IMR-90 (cell line): ENCODE measurements around the gene KIF16B. TPM values are rescaled to one million over a fixed set of nuclear protein-coding genes. Genes with fewer than 3 reads are reported as not detected.

Experiments used
- ATAC-seq: fragments of 200-7000 bp; cut with Tn5 transposase; 2 replicates; pipeline ENCODE4 v1.9.1; 2020; ENCODE audit warnings: low read depth, mild to moderate bottlenecking, moderate library complexity
- BruUV-seq: library from RNA; stranded (reverse); fragments of 400-500 nt; replicated peaks from 2 replicates; lab custom pipeline; 2021; lab: Mats Ljungman, UMichigan
- CTCF ChIA-PET: fragments of 300-600 bp; formaldehyde crosslinking; extraction: SDS; loops from one replicate; lab custom pipeline; 2021; ENCODE audit warnings: antibody characterized with exemption; lab: Yijun Ruan, JAX
- POLR2A ChIA-PET: fragments of 300-600 bp; sonication (Branson Sonifier 250); formaldehyde crosslinking; loops from one replicate; lab custom pipeline; 2022; ENCODE audit warnings: antibody characterized with exemption; ENCODE audit not compliant: unreplicated experiment; lab: Charles Lee
- DNase-seq: peaks from one replicate; pipeline ENCODE4 v3.0.0; 2013
- H2AFZ ChIP-seq: replicated peaks from 2 replicates; pipeline ENCODE3; 2013; ENCODE audit warnings: low read length, mild to moderate bottlenecking; ENCODE audit not compliant: poor library complexity
- H2AK5ac ChIP-seq: 2 replicates; pipeline ENCODE4 v1.6.1; 2013; ENCODE audit warnings: low read depth, low read length, inconsistent platforms
- H2AK9ac ChIP-seq: replicated peaks from 2 replicates; pipeline ENCODE3; 2013; ENCODE audit warnings: mild to moderate bottlenecking, low read depth, low read length, moderate library complexity; ENCODE audit not compliant: poor library complexity
- H2BK120ac ChIP-seq: 2 replicates; pipeline ENCODE4 v1.6.1; 2013; ENCODE audit warnings: low read depth, low read length, inconsistent platforms
- H2BK15ac ChIP-seq: 3 replicates; pipeline ENCODE4 v1.6.1; 2013; ENCODE audit warnings: low read depth, low read length, inconsistent platforms
- H2BK20ac ChIP-seq: 2 replicates; pipeline ENCODE4 v1.6.1; 2013; ENCODE audit warnings: low read depth, mild to moderate bottlenecking, inconsistent platforms, low read length, moderate library complexity
- H2BK5ac ChIP-seq: 2 replicates; pipeline ENCODE4 v1.6.1; 2013; ENCODE audit warnings: mild to moderate bottlenecking, low read depth, low read length, inconsistent platforms; ENCODE audit not compliant: poor library complexity, severe bottlenecking
- H3K14ac ChIP-seq: replicated peaks from 2 replicates; pipeline ENCODE4 v1.6.1; 2013; ENCODE audit warnings: low read depth, low read length, inconsistent platforms
- H3K18ac ChIP-seq: 2 replicates; pipeline ENCODE4 v1.6.1; 2013; ENCODE audit warnings: low read depth, low read length, control low read depth
- H3K23ac ChIP-seq: 2 replicates; pipeline ENCODE4 v1.6.1; 2013; ENCODE audit warnings: low read depth, low read length, inconsistent platforms
- H3K27ac ChIP-seq: 2 replicates; pipeline ENCODE4 v1.5.1; 2013; ENCODE audit warnings: mild to moderate bottlenecking, control low read depth, low read length; ENCODE audit not compliant: insufficient read depth
- H3K27me3 ChIP-seq: 2 replicates; pipeline ENCODE4 v1.6.1; 2013; ENCODE audit warnings: low read length; ENCODE audit not compliant: control insufficient read depth, insufficient read depth
- H3K36me3 ChIP-seq: 2 replicates; pipeline ENCODE4 v1.6.1; 2013; ENCODE audit warnings: low read length, mixed read lengths; ENCODE audit not compliant: control insufficient read depth, insufficient read depth
- H3K4ac ChIP-seq: 2 replicates; pipeline ENCODE4 v1.6.1; 2013; ENCODE audit warnings: low read depth, low read length, inconsistent platforms
- H3K4me1 ChIP-seq: 2 replicates; pipeline ENCODE4 v1.6.1; 2013; ENCODE audit warnings: low read length, mixed read lengths; ENCODE audit not compliant: control insufficient read depth, insufficient read depth
- H3K4me2 ChIP-seq: 2 replicates; pipeline ENCODE4 v1.6.1; 2013; ENCODE audit warnings: low read depth, mild to moderate bottlenecking, control low read depth, low read length, moderate library complexity
- H3K4me3 ChIP-seq: 2 replicates; pipeline ENCODE4 v1.5.1; 2013; ENCODE audit warnings: low read depth, mild to moderate bottlenecking, control low read depth, low read length, moderate library complexity; ENCODE audit not compliant: insufficient read depth
- H3K56ac ChIP-seq: 2 replicates; pipeline ENCODE4 v1.6.1; 2013; ENCODE audit warnings: low read length, inconsistent platforms; ENCODE audit not compliant: insufficient read depth; ENCODE audit errors: extremely low read depth
- H3K79me1 ChIP-seq, 2 experiments: 2 replicates each; pipeline ENCODE4 v1.6.1; 2013; ENCODE audit warnings: low read length in 2 of 2, inconsistent platforms in 1 of 2, low read depth in 1 of 2
- H3K9ac ChIP-seq: 2 replicates; pipeline ENCODE4 v1.6.1; 2013; ENCODE audit warnings: low read depth, low read length, control low read depth
- H3K9me1 ChIP-seq: 2 replicates; pipeline ENCODE4 v1.6.1; 2013; ENCODE audit warnings: low read length, inconsistent platforms; ENCODE audit not compliant: insufficient read depth
- H3K9me3 ChIP-seq: 2 replicates; pipeline ENCODE4 v1.6.1; 2013; ENCODE audit warnings: low read length; ENCODE audit not compliant: control insufficient read depth, insufficient read depth
- H4K20me1 ChIP-seq: 2 replicates; pipeline ENCODE4 v1.6.1; 2013; ENCODE audit warnings: low read length, inconsistent platforms; ENCODE audit not compliant: insufficient read depth
- H4K5ac ChIP-seq: 2 replicates; pipeline ENCODE4 v1.6.1; 2013; ENCODE audit warnings: mild to moderate bottlenecking, low read depth, low read length, control low read depth
- H4K8ac ChIP-seq, 2 experiments: 2 replicates each; pipeline ENCODE4 v1.6.1; 2013; ENCODE audit warnings: low read depth in 2 of 2, low read length in 2 of 2, control low read depth in 1 of 2, inconsistent platforms in 1 of 2
- H4K91ac ChIP-seq: 2 replicates; pipeline ENCODE4 v1.6.1; 2013; ENCODE audit warnings: low read depth, low read length, inconsistent platforms; ENCODE audit not compliant: insufficient read depth
- BHLHE40 ChIP-seq: fragments of 150-350 bp; IDR thresholded peaks from 2 replicates; pipeline ENCODE4 v1.6.1; 2016; ENCODE audit warnings: mild to moderate bottlenecking, low read depth, low read length
- CEBPB ChIP-seq: IDR thresholded peaks from 2 replicates; pipeline ENCODE4 v1.6.1; 2012; ENCODE audit warnings: low read depth, low read length, improper control_type of control experiment
- CHD1 ChIP-seq: IDR thresholded peaks from 2 replicates; pipeline ENCODE4 v1.6.1; 2012; ENCODE audit warnings: low read depth, low read length, improper control_type of control experiment
- FOS ChIP-seq: fragments of 150-350 bp; IDR thresholded peaks from 2 replicates; pipeline ENCODE4 v1.6.1; 2016; ENCODE audit warnings: low read depth, low read length
- MAFK ChIP-seq: IDR thresholded peaks from 2 replicates; pipeline ENCODE4 v1.6.1; 2012; ENCODE audit warnings: low read depth, low read length, improper control_type of control experiment
- MAZ ChIP-seq: IDR thresholded peaks from 2 replicates; pipeline ENCODE4 v1.6.1; 2012; ENCODE audit warnings: low read depth, mild to moderate bottlenecking, low read length, improper control_type of control experiment, moderate library complexity, borderline replicate concordance
- MXI1 ChIP-seq: IDR thresholded peaks from 2 replicates; pipeline ENCODE4 v1.6.1; 2012; ENCODE audit warnings: low read depth, mild to moderate bottlenecking, low read length, moderate library complexity, borderline replicate concordance
- NFE2L2 ChIP-seq: fragments of 150-350 bp; IDR thresholded peaks from 2 replicates; pipeline ENCODE4 v1.6.1; 2016; ENCODE audit warnings: low read depth, mild to moderate bottlenecking, low read length
- POLR2A ChIP-seq: IDR thresholded peaks from 2 replicates; pipeline ENCODE4 v1.6.1; 2012; ENCODE audit warnings: mild to moderate bottlenecking, low read depth, low read length
- RAD21 ChIP-seq: IDR thresholded peaks from 2 replicates; pipeline ENCODE4 v1.6.1; 2012; ENCODE audit warnings: low read length, improper control_type of control experiment
- RCOR1 ChIP-seq: IDR thresholded peaks from 2 replicates; pipeline ENCODE4 v1.6.1; 2012; ENCODE audit warnings: mild to moderate bottlenecking, low read length, improper control_type of control experiment; ENCODE audit not compliant: insufficient replicate concordance
- RFX5 ChIP-seq: IDR thresholded peaks from 2 replicates; pipeline ENCODE4 v1.8.0; 2012; ENCODE audit warnings: low read depth, mild to moderate bottlenecking, low read length, moderate library complexity
- WGBS, 2 experiments: methylation state at CpG; one replicate each; pipeline versions ENCODE4 v1.1.5 to v1.1.7; 2013; ENCODE audit warnings: missing lambda C conversion rate in 2 of 2; ENCODE audit not compliant: insufficient read length in 1 of 2; ENCODE audit errors: extremely low coverage in 2 of 2; 5-methylcytosine and 5-hydroxymethylcytosine counted together
- dilution Hi-C: fragments of 300-500 bp; cut with HindIII; formaldehyde crosslinking; loops from one replicate; pipeline ENCODE4 v1.14.3; 2018; ENCODE audit warnings: low sequenced_read_pairs; ENCODE audit not compliant: unreplicated experiment
- in situ Hi-C: fragments of 300-500 bp; cut with MboI; formaldehyde crosslinking; loops from 3 replicates; pipeline ENCODE4 v1.14.3; 2019; ENCODE audit warnings: low sequenced_read_pairs, inconsistent platforms, mixed read lengths
- intact Hi-C: fragments of 100-400 bp; cut with micrococcal nuclease; formaldehyde crosslinking; loops from 2 replicates; pipeline ENCODE4 v1.10.0; 2022
- polyA plus RNA-seq, 3 experiments: library from polyadenylated mRNA; depleted of rRNA; stranded (reverse); fragments of >200 nt; gene quantifications; 2 replicates each; pipeline ENCODE4 v1.2.3, GENCODE V29; 2012; ENCODE audit warnings: low replicate concordance in 1 of 3
- total RNA-seq: library from RNA; depleted of rRNA; stranded (reverse); fragments of >200 nt; gene quantifications from 2 replicates; pipeline ENCODE4 v1.2.3, GENCODE V29; 2012
- TF ChIP-seq, protein P1 (sequence below): fragments of 150-350 bp; IDR thresholded peaks from 2 replicates; pipeline ENCODE4 v1.6.1; 2017; ENCODE audit warnings: mild to moderate bottlenecking, antibody characterized with exemption, low read length, low read depth
- TF ChIP-seq, protein P2 (sequence below): fragments of 150-350 bp; IDR thresholded peaks from 2 replicates; pipeline ENCODE4 v1.6.1; 2016; ENCODE audit warnings: low read depth, mild to moderate bottlenecking, low read length, moderate library complexity, borderline replicate concordance
- TF ChIP-seq, protein P3 (sequence below): conservative IDR thresholded peaks from 2 replicates; pipeline ENCODE4 v1.5.1; 2012; ENCODE audit warnings: mild to moderate bottlenecking, low read depth, low read length, improper control_type of control experiment

Gene KIF16B
- total and polyA plus RNA-seq, 2 of the 4 experiments (the other 2 are of a cell fraction) = 4.7 to 10.0 TPM

DNA sequence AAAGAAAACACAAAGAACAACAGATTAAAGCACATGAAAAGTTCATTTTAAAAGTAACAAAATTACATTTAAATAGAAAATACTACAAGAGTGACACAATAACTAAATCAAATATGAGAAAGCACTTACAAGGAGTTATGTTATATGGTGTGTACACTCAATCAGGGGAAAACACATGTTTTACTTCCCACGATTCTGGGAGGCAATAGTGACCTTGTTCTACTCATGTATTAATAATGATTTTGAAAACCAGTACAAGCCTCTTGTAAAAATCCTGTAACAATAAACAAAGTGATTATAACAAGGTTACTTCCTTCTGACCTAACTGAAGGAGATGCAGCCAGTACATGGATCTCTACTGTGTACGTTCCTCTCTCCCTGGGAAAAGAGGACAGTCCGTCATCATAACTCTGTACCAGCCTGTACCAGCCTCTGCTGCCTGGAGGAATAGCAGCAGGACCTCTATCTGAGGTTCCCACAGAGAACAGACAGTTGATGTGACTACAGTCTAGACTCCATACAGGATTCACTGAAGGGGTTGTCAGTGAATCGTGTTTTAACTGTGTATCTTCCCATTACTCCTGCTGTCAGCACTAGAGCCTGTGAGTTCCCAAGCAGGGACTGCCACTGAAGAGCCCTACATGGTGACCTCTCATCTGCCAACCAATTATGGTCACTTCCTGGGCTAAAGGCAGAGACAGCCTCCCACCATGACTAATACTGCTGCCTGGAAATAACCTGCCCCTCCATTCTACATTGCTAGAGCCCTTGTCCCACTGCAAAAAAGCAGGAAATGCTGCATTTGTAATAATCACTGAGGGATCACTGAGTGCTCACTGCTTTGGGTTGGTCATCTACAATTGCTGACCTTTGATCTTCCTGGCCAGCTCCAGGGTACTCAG lies 149.7 kb downstream of the KIF16B start:
- H3K27ac ChIP-seq = no peak overlapping the region
- 100% methylated on average over 1 of the region's 4 CpGs; no CpG with 5 or more reads in 1 of the 2 experiments for WGBS, 2 experiments
- BruUV-seq = no TSS peak
- no peak overlapping the region for H4K5ac ChIP-seq
- peak overlapping the region; percentile 35 for H2AFZ ChIP-seq
- no peak overlapping the region for H3K23ac ChIP-seq
- dilution Hi-C loops = no loop called here
- H3K79me1 ChIP-seq = no peaks in the 10 kb centered on the region
- no peak overlapping the region for H2BK120ac ChIP-seq
- H3K56ac ChIP-seq = no peak overlapping the region
- ATAC-seq (peak; percentile 48; the same call in 1 of the 2 replicates), DNase-seq (peak; percentile 36)
- H3K9ac ChIP-seq = no peak overlapping the region
- H3K9me3 ChIP-seq = no peaks in the 10 kb centered on the region
- no peak overlapping the region for H4K91ac ChIP-seq
- CTCF ChIA-PET = no interaction called here
- no peak overlapping the region for H3K18ac ChIP-seq
- no peak overlapping the region for H3K4ac ChIP-seq
- peaks cover 13% of the 10 kb centered on the region for H3K36me3 ChIP-seq
- H3K14ac ChIP-seq = no peak overlapping the region; the same call in 1 of the 2 replicates
- POLR2A ChIA-PET = no interaction called here
- intact Hi-C loops = no loop called here
- no peak overlapping the region for H2AK9ac ChIP-seq
- H4K8ac ChIP-seq = no peak overlapping the region
- no peak overlapping the region for H2AK5ac ChIP-seq
- H4K20me1 ChIP-seq = no peaks in the 10 kb centered on the region
- H3K27me3 ChIP-seq = no peaks in the 10 kb centered on the region
- no peak overlapping the region for H2BK5ac ChIP-seq
- H2BK15ac ChIP-seq = no peak overlapping the region
- H2BK20ac ChIP-seq = no peak overlapping the region
- no peaks in the 10 kb centered on the region for H3K4me1 ChIP-seq
- no peak overlapping the region for H3K4me3 ChIP-seq
- in situ Hi-C loops = no loop called here
- no peak overlapping the region for H3K4me2 ChIP-seq
- 0 out of 2 replicates have a peak, but pooled peaks cover 2% of the 10 kb centered on the region for H3K9me1 ChIP-seq
- TF ChIP-seq RFX5 (no peak), MAFK (no peak), CHD1 (no peak), FOS (no peak), MAZ (no peak), MXI1 (no peak), POLR2A (no peak), RCOR1 (no peak), RAD21 (no peak), BHLHE40 (no peak), CEBPB (no peak), NFE2L2 (no peak)
- TF ChIP-seq, protein P1, sequence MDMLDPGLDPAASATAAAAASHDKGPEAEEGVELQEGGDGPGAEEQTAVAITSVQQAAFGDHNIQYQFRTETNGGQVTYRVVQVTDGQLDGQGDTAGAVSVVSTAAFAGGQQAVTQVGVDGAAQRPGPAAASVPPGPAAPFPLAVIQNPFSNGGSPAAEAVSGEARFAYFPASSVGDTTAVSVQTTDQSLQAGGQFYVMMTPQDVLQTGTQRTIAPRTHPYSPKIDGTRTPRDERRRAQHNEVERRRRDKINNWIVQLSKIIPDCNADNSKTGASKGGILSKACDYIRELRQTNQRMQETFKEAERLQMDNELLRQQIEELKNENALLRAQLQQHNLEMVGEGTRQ = no peak
- TF ChIP-seq, protein P2, sequence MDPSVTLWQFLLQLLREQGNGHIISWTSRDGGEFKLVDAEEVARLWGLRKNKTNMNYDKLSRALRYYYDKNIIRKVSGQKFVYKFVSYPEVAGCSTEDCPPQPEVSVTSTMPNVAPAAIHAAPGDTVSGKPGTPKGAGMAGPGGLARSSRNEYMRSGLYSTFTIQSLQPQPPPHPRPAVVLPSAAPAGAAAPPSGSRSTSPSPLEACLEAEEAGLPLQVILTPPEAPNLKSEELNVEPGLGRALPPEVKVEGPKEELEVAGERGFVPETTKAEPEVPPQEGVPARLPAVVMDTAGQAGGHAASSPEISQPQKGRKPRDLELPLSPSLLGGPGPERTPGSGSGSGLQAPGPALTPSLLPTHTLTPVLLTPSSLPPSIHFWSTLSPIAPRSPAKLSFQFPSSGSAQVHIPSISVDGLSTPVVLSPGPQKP = no peak
- TF ChIP-seq, protein P3, sequence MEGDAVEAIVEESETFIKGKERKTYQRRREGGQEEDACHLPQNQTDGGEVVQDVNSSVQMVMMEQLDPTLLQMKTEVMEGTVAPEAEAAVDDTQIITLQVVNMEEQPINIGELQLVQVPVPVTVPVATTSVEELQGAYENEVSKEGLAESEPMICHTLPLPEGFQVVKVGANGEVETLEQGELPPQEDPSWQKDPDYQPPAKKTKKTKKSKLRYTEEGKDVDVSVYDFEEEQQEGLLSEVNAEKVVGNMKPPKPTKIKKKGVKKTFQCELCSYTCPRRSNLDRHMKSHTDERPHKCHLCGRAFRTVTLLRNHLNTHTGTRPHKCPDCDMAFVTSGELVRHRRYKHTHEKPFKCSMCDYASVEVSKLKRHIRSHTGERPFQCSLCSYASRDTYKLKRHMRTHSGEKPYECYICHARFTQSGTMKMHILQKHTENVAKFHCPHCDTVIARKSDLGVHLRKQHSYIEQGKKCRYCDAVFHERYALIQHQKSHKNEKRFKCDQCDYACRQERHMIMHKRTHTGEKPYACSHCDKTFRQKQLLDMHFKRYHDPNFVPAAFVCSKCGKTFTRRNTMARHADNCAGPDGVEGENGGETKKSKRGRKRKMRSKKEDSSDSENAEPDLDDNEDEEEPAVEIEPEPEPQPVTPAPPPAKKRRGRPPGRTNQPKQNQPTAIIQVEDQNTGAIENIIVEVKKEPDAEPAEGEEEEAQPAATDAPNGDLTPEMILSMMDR = no peak
